Loucy (cell line): Measurements from ENCODE around the gene DLGAP1.

ENCODE experiments used
- H2AFZ ChIP-seq: fragments of 200-600 bp; sonication (generic); 2 replicates; pipeline ENCODE4 v1.6.0; 2016; ENCODE audit warnings: antibody characterized with exemption, mild to moderate bottlenecking, low read length, moderate library complexity
- H3F3A ChIP-seq: fragments of 200-600 bp; 2 replicates; pipeline ENCODE4 v1.6.0; 2016; ENCODE audit warnings: antibody characterized with exemption, low read depth, mild to moderate bottlenecking
- H3K27me3 ChIP-seq: fragments of 200-600 bp; sonication (generic); 2 replicates; pipeline ENCODE4 v1.6.1; 2014; ENCODE audit warnings: low read length, mild to moderate bottlenecking; ENCODE audit not compliant: insufficient read depth, poor library complexity, severe bottlenecking
- H3K36me3 ChIP-seq: fragments of 200-600 bp; sonication (generic); 2 replicates; pipeline ENCODE4 v1.6.1; 2016; ENCODE audit warnings: low read length; ENCODE audit not compliant: insufficient read depth
- H3K4me1 ChIP-seq: fragments of 200-600 bp; sonication (generic); 2 replicates; pipeline ENCODE4 v1.5.1; 2014; ENCODE audit warnings: low read length, mild to moderate bottlenecking; ENCODE audit not compliant: insufficient read depth, poor library complexity, severe bottlenecking
- H3K4me2 ChIP-seq: fragments of 200-600 bp; sonication (generic); 2 replicates; pipeline ENCODE4 v1.6.0; 2014; ENCODE audit warnings: antibody characterized with exemption, low read length, low read depth, mild to moderate bottlenecking; ENCODE audit not compliant: poor library complexity, severe bottlenecking
- H3K4me3 ChIP-seq: fragments of 200-600 bp; sonication (generic); 2 replicates; pipeline ENCODE4 v1.5.1; 2014; ENCODE audit warnings: low read length, mild to moderate bottlenecking, mixed read lengths; ENCODE audit not compliant: poor library complexity, severe bottlenecking
- H3K79me2 ChIP-seq: fragments of 200-600 bp; sonication (generic); 2 replicates; pipeline ENCODE4 v1.6.1; 2014; ENCODE audit warnings: low read length; ENCODE audit not compliant: insufficient read depth
- H3K9ac ChIP-seq: fragments of 200-600 bp; sonication (generic); 2 replicates; pipeline ENCODE4 v1.6.0; 2014; ENCODE audit warnings: mild to moderate bottlenecking, low read depth, low read length, moderate library complexity; ENCODE audit not compliant: poor library complexity, severe bottlenecking
- H3K9me2 ChIP-seq: fragments of 200-600 bp; sonication (generic); replicated peaks from 2 replicates; pipeline ENCODE4 v1.6.1; 2016; ENCODE audit warnings: low read depth, low read length, mixed read lengths
- H3K9me3 ChIP-seq: fragments of 200-600 bp; sonication (generic); 2 replicates; pipeline ENCODE4 v1.6.1; 2014; ENCODE audit warnings: mild to moderate bottlenecking, antibody characterized with exemption, low read length, low read depth; ENCODE audit not compliant: insufficient read depth
- H4K20me1 ChIP-seq: fragments of 200-600 bp; sonication (generic); 2 replicates; pipeline ENCODE4 v1.6.0; 2014; ENCODE audit warnings: antibody characterized with exemption, low read length, mild to moderate bottlenecking; ENCODE audit not compliant: insufficient read depth, poor library complexity, severe bottlenecking
- EZH2phosphoT487 ChIP-seq: fragments of 200-600 bp; IDR thresholded peaks from 2 replicates; pipeline ENCODE4 v1.6.1; 2018; ENCODE audit warnings: antibody characterized with exemption, mild to moderate bottlenecking, moderate library complexity, borderline replicate concordance
- TF ChIP-seq, protein P1 (sequence below): fragments of 200-600 bp; sonication (generic); conservative IDR thresholded peaks from 2 replicates; pipeline ENCODE4 v1.5.1; 2014; ENCODE audit warnings: mild to moderate bottlenecking, antibody characterized with exemption, low read length

Gene DLGAP1

DNA sequence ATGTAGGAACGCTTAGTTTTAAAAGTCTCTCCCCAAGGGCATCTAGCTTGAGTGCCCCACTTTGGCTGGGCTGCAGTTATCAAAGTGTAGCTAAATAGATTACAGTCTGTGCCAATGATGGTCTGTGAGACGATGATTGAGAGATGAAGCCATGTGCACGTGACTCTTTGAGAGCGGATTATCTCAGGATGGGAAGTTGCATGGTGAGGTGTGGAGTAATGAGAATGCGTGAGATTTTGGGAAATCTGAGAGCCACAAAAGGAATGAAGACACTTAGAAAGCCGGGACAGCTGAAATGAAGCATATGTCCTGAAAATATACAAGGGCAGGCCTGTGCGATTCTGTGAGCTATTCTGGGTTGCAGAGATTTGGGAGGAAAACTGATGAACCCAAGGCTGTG lies 635.1 kb downstream of the DLGAP1 start:
- H3K9me2 ChIP-seq: no peaks in the 10 kb centered on the region
- H3K4me1 ChIP-seq: no peaks in the 10 kb centered on the region
- no peak for TF ChIP-seq EZH2phosphoT487
- TF ChIP-seq, protein P1, sequence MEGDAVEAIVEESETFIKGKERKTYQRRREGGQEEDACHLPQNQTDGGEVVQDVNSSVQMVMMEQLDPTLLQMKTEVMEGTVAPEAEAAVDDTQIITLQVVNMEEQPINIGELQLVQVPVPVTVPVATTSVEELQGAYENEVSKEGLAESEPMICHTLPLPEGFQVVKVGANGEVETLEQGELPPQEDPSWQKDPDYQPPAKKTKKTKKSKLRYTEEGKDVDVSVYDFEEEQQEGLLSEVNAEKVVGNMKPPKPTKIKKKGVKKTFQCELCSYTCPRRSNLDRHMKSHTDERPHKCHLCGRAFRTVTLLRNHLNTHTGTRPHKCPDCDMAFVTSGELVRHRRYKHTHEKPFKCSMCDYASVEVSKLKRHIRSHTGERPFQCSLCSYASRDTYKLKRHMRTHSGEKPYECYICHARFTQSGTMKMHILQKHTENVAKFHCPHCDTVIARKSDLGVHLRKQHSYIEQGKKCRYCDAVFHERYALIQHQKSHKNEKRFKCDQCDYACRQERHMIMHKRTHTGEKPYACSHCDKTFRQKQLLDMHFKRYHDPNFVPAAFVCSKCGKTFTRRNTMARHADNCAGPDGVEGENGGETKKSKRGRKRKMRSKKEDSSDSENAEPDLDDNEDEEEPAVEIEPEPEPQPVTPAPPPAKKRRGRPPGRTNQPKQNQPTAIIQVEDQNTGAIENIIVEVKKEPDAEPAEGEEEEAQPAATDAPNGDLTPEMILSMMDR: no peak
- H2AFZ ChIP-seq: no peak overlapping the region
- no peaks in the 10 kb centered on the region for H3K9me3 ChIP-seq
- H3K4me2 ChIP-seq: no peak overlapping the region
- H4K20me1 ChIP-seq: no peaks in the 10 kb centered on the region
- H3K9ac ChIP-seq: no peak overlapping the region
- H3K36me3 ChIP-seq: no peaks in the 10 kb centered on the region
- H3K4me3 ChIP-seq: no peak overlapping the region
- H3F3A ChIP-seq: no peaks in the 10 kb centered on the region
- no peaks in the 10 kb centered on the region for H3K27me3 ChIP-seq
- no peaks in the 10 kb centered on the region for H3K79me2 ChIP-seq

DNA sequence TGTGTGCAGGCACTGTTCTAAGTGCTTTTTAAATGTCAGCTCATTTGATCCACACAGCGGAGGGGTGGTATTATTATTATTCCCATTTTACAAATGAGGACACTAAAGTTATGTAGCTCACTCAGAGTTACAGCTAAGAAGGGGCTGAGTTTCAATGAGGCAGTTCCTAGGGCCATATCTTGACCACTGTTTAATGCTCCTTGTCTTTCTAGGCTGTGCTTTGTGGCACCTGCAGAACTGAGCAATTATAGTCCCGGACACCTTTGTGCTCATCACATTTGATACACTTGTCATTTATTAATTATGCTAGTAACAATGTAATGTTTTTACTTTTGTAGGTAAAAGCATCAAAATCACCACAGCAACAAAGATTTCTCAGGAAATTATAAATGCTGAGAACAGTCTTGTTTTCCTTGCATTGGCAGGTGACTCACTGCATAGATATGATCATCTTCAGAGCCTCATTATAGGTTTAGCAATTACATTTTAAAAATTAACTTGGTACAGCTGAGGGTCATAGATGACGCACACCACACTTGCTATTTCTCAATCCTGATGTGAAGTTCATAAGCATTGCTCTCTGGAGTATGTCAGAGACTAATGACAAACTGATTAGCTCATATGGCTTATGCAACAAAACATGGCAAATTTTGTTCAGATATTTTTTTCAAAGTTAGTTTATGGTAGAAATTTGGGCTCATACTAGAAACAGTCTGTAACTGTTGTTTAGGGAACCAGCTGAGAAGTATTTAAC lies 638.3 kb downstream of the DLGAP1 start:
- no peaks in the 10 kb centered on the region for H3K27me3 ChIP-seq
- no peaks in the 10 kb centered on the region for H3K9me3 ChIP-seq
- TF ChIP-seq, protein P1: no peak
- no peak for TF ChIP-seq EZH2phosphoT487
- no peaks in the 10 kb centered on the region for H4K20me1 ChIP-seq
- no peak overlapping the region for H2AFZ ChIP-seq
- no peaks in the 10 kb centered on the region for H3F3A ChIP-seq
- H3K4me1 ChIP-seq: no peaks in the 10 kb centered on the region
- no peak overlapping the region for H3K9ac ChIP-seq
- H3K9me2 ChIP-seq: no peaks in the 10 kb centered on the region
- no peaks in the 10 kb centered on the region for H3K79me2 ChIP-seq
- no peak overlapping the region for H3K4me3 ChIP-seq
- H3K36me3 ChIP-seq: no peaks in the 10 kb centered on the region
- H3K4me2 ChIP-seq: no peak overlapping the region

DNA sequence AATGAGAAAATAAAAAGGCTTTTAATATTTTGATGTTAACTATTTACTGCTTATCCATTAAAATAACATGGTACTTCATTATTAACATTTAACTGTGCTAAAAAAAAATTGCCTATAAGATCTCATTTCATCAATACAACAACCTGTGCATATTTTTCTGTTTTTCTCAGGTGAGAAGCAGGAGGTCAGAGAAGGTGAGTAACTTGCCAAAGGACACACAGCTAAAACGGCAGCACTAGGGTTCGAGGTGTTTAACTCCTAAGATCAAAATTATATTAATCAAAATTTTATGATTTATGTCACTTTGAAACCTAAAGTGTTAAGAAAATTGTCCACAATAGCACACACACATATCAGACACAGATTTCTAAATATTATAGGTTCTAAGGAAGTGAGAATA lies 639.1 kb downstream of the DLGAP1 start:
- no peaks in the 10 kb centered on the region for H3K9me2 ChIP-seq
- H3K9me3 ChIP-seq: no peaks in the 10 kb centered on the region
- TF ChIP-seq, protein P1: no peak
- TF ChIP-seq EZH2phosphoT487: no peak
- H3K36me3 ChIP-seq: no peaks in the 10 kb centered on the region
- H3F3A ChIP-seq: no peaks in the 10 kb centered on the region
- no peak overlapping the region for H2AFZ ChIP-seq
- no peak overlapping the region for H3K4me2 ChIP-seq
- no peaks in the 10 kb centered on the region for H3K27me3 ChIP-seq
- no peaks in the 10 kb centered on the region for H3K4me1 ChIP-seq
- no peaks in the 10 kb centered on the region for H3K79me2 ChIP-seq
- H3K9ac ChIP-seq: no peak overlapping the region
- H4K20me1 ChIP-seq: no peaks in the 10 kb centered on the region
- H3K4me3 ChIP-seq: no peak overlapping the region
